Loucy (cell line): ENCODE data around the gene GAS6.

Source experiments
- H2AFZ ChIP-seq: fragments of 200-600 bp; sonication (generic); 2 replicates; pipeline ENCODE4 v1.6.0; 2016; ENCODE audit warnings: antibody characterized with exemption, mild to moderate bottlenecking, low read length, moderate library complexity
- H3F3A ChIP-seq: fragments of 200-600 bp; 2 replicates; pipeline ENCODE4 v1.6.0; 2016; ENCODE audit warnings: antibody characterized with exemption, low read depth, mild to moderate bottlenecking
- H3K27me3 ChIP-seq: fragments of 200-600 bp; sonication (generic); 2 replicates; pipeline ENCODE4 v1.6.1; 2014; ENCODE audit warnings: low read length, mild to moderate bottlenecking; ENCODE audit not compliant: insufficient read depth, poor library complexity, severe bottlenecking
- H3K36me3 ChIP-seq: fragments of 200-600 bp; sonication (generic); 2 replicates; pipeline ENCODE4 v1.6.1; 2016; ENCODE audit warnings: low read length; ENCODE audit not compliant: insufficient read depth
- H3K4me1 ChIP-seq: fragments of 200-600 bp; sonication (generic); 2 replicates; pipeline ENCODE4 v1.5.1; 2014; ENCODE audit warnings: low read length, mild to moderate bottlenecking; ENCODE audit not compliant: insufficient read depth, poor library complexity, severe bottlenecking
- H3K4me2 ChIP-seq: fragments of 200-600 bp; sonication (generic); 2 replicates; pipeline ENCODE4 v1.6.0; 2014; ENCODE audit warnings: antibody characterized with exemption, low read length, low read depth, mild to moderate bottlenecking; ENCODE audit not compliant: poor library complexity, severe bottlenecking
- H3K4me3 ChIP-seq: fragments of 200-600 bp; sonication (generic); 2 replicates; pipeline ENCODE4 v1.5.1; 2014; ENCODE audit warnings: low read length, mild to moderate bottlenecking, mixed read lengths; ENCODE audit not compliant: poor library complexity, severe bottlenecking
- H3K79me2 ChIP-seq: fragments of 200-600 bp; sonication (generic); 2 replicates; pipeline ENCODE4 v1.6.1; 2014; ENCODE audit warnings: low read length; ENCODE audit not compliant: insufficient read depth
- H3K9ac ChIP-seq: fragments of 200-600 bp; sonication (generic); 2 replicates; pipeline ENCODE4 v1.6.0; 2014; ENCODE audit warnings: mild to moderate bottlenecking, low read depth, low read length, moderate library complexity; ENCODE audit not compliant: poor library complexity, severe bottlenecking
- H3K9me2 ChIP-seq: fragments of 200-600 bp; sonication (generic); replicated peaks from 2 replicates; pipeline ENCODE4 v1.6.1; 2016; ENCODE audit warnings: low read depth, low read length, mixed read lengths
- H3K9me3 ChIP-seq: fragments of 200-600 bp; sonication (generic); 2 replicates; pipeline ENCODE4 v1.6.1; 2014; ENCODE audit warnings: mild to moderate bottlenecking, antibody characterized with exemption, low read length, low read depth; ENCODE audit not compliant: insufficient read depth
- H4K20me1 ChIP-seq: fragments of 200-600 bp; sonication (generic); 2 replicates; pipeline ENCODE4 v1.6.0; 2014; ENCODE audit warnings: antibody characterized with exemption, low read length, mild to moderate bottlenecking; ENCODE audit not compliant: insufficient read depth, poor library complexity, severe bottlenecking
- EZH2phosphoT487 ChIP-seq: fragments of 200-600 bp; IDR thresholded peaks from 2 replicates; pipeline ENCODE4 v1.6.1; 2018; ENCODE audit warnings: antibody characterized with exemption, mild to moderate bottlenecking, moderate library complexity, borderline replicate concordance
- TF ChIP-seq, protein P1 (sequence below): fragments of 200-600 bp; sonication (generic); conservative IDR thresholded peaks from 2 replicates; pipeline ENCODE4 v1.5.1; 2014; ENCODE audit warnings: mild to moderate bottlenecking, antibody characterized with exemption, low read length

Gene GAS6

DNA sequence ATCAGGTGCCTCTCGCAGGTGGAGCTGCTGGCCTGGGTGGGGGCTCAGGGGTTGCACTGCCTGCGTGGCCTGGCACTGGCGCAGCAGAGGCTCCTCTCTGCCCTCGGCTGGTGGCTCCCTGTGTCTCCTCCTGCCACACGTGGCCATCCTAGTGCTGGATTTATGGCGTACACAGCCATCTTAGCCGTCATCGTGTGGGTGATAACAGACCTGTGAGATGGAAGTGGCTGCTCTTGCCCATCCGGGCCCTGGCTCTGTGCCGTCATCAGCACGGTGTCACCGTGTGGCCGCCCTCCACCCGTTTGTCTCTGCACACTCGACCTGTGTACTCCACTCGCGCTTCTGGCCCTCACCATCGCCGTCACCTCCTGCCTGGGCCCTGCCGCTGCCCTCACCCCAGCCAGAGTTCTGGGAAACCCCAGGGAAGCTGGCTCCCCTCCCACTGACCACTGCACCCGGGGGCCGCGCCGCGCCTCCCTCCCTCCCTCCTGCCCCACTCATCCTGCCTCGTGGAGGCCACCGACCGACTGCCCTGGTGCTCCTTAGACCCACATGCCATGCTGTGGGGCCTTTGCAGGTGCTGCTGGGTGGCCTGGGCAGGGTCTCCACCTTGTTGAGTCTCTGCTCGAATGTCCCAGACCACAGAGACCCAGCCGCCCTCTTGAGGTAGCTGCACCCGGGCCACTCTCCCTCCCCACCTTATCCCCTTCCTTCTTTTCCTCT, 75.3 kb downstream of the GAS6 start:
- Histone ChIP-seq H3K4me3 (no peak overlapping the region), H3K9me3 (no peaks in the 10 kb centered on the region; the same call in 1 of the 2 replicates), H4K20me1 (no peaks in the 10 kb centered on the region), H3K36me3 (no peaks in the 10 kb centered on the region), H3F3A (no peaks in the 10 kb centered on the region), H3K4me2 (no peak overlapping the region), H3K9ac (no peak overlapping the region), H2AFZ (no peak overlapping the region), H3K27me3 (no peaks in the 10 kb centered on the region), H3K9me2 (no peaks in the 10 kb centered on the region), H3K4me1 (peaks cover 18% of the 10 kb centered on the region), H3K79me2 (no peaks in the 10 kb centered on the region)
- TF ChIP-seq, protein P1, sequence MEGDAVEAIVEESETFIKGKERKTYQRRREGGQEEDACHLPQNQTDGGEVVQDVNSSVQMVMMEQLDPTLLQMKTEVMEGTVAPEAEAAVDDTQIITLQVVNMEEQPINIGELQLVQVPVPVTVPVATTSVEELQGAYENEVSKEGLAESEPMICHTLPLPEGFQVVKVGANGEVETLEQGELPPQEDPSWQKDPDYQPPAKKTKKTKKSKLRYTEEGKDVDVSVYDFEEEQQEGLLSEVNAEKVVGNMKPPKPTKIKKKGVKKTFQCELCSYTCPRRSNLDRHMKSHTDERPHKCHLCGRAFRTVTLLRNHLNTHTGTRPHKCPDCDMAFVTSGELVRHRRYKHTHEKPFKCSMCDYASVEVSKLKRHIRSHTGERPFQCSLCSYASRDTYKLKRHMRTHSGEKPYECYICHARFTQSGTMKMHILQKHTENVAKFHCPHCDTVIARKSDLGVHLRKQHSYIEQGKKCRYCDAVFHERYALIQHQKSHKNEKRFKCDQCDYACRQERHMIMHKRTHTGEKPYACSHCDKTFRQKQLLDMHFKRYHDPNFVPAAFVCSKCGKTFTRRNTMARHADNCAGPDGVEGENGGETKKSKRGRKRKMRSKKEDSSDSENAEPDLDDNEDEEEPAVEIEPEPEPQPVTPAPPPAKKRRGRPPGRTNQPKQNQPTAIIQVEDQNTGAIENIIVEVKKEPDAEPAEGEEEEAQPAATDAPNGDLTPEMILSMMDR = no peak
- TF ChIP-seq EZH2phosphoT487 = no peak

DNA sequence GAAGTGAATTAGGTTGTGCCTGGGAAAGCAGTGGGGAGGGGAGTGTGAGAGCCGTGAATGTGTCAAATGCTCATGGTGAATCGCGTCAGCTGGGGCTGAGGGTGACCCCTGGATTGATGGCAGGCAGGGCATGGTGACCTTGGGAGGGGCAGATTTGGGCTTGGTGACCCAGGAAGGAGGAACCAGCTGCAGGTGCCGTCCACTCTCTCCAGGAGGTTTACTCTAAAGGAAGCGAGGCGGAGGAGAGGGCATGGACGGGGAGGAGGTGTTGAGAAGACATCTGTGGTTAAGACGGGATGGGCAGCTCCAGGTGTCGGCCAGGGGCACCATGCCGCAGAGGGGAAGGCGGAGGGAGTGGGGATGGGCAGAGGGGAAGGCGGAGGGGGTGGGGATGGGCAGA, 76.2 kb downstream of the GAS6 start:
- Histone ChIP-seq H3K4me2 (no peak overlapping the region), H3K4me3 (no peak overlapping the region), H3K79me2 (no peaks in the 10 kb centered on the region), H3K9ac (no peak overlapping the region), H2AFZ (no peak overlapping the region), H3K36me3 (no peaks in the 10 kb centered on the region), H3K4me1 (peaks cover 18% of the 10 kb centered on the region), H3F3A (no peaks in the 10 kb centered on the region), H4K20me1 (no peaks in the 10 kb centered on the region), H3K9me3 (no peaks in the 10 kb centered on the region; the same call in 1 of the 2 replicates), H3K9me2 (no peaks in the 10 kb centered on the region), H3K27me3 (no peaks in the 10 kb centered on the region)
- no peak for TF ChIP-seq EZH2phosphoT487
- TF ChIP-seq, protein P1 = no peak

DNA sequence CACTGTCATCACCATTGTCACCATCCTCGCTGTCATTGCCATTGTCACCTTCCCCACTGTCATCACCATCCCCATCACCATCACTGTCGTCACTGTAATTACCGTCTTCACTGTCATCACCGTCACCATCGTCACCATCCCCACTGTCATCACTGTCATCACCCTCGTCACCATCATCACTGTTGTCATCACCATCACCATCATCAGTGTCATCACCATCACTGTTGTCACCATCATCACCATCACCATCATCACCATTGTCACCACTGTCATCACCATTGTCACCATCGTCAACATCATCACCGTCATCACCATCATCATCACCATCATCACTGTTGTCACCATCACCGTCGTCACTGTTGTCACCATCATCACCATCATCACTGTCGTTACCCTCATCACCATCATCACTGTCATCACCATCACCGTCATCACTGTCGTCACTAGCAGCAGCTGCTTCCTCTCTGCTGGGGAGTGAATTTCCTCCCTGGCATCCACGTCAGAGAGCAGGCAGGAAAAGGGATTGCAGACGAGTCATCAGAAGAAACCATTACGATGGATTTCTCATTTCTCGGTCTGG, 77.5 kb downstream of the GAS6 start:
- Histone ChIP-seq H3K36me3 (no peaks in the 10 kb centered on the region), H2AFZ (no peak overlapping the region), H4K20me1 (no peaks in the 10 kb centered on the region), H3K9me2 (no peaks in the 10 kb centered on the region), H3F3A (no peaks in the 10 kb centered on the region), H3K4me2 (no peak overlapping the region), H3K79me2 (no peaks in the 10 kb centered on the region), H3K27me3 (no peaks in the 10 kb centered on the region), H3K4me3 (no peak overlapping the region), H3K4me1 (peaks cover 18% of the 10 kb centered on the region), H3K9me3 (no peaks in the 10 kb centered on the region; the same call in 1 of the 2 replicates), H3K9ac (no peak overlapping the region)
- no peak for TF ChIP-seq EZH2phosphoT487
- TF ChIP-seq, protein P1 = no peak
